ENCODE results near the gene CD247. TPM values are rescaled to one million over a fixed set of nuclear protein-coding genes. Genes with fewer than 3 reads are reported as not detected.
A peak's percentile ranks its signal among the peaks of the same experiment; 100 is the strongest.
"Not testable (repeated sequence)": the region's sequence is repeated elsewhere in the genome, so short reads cannot be mapped to it uniquely, and the experiment has no call there.

The CD247 gene
- total and polyA plus RNA-seq, 3 donors from 2014 or later, result 0.47 to 2.5 (median 1.1) TPM

- Histone ChIP-seq H3K27me3 (no peaks in the 10 kb centered on the region), H3K9me3 (no peaks in the 10 kb centered on the region), H3K4me3 (no peak overlapping the region), H3K36me3 (ENCODE audit: low read depth, missing control alignments) (no peaks in the 10 kb centered on the region), H3K4me1 (no peaks in the 10 kb centered on the region), H3K27ac (no peak overlapping the region)
- TF ChIP-seq CTCF (IDR thresholded peaks at IDR 0.05) (no peak), POLR2A (IDR thresholded peaks at IDR 0.05) (no peak)
- DNase-seq, result no peak
- 67 to 70% methylated on average over 7 of the region's 7 CpGs for WGBS, 2 donors
- intact Hi-C loops (cut with DNase I; ENCODE audit: low total_unique reads), result no loop called here
Observed at GRCh38 chr1:167563579-167564246, 45.4 kb upstream of the CD247 start.

- TF ChIP-seq POLR2A (IDR thresholded peaks at IDR 0.05) (no peak), CTCF (IDR thresholded peaks at IDR 0.05) (no peak)
- intact Hi-C loops (cut with DNase I; ENCODE audit: low total_unique reads), result no loop called here
- Histone ChIP-seq H3K36me3 (ENCODE audit: low read depth, missing control alignments) (no peaks in the 10 kb centered on the region), H3K9me3 (no peaks in the 10 kb centered on the region), H3K4me1 (no peaks in the 10 kb centered on the region), H3K27me3 (no peaks in the 10 kb centered on the region), H3K4me3 (no peak overlapping the region), H3K27ac (no peak overlapping the region)
- no peak for DNase-seq
- WGBS, 2 donors, result 41 to 90% methylated on average over 1 of the region's 1 CpG
Observed at GRCh38 chr1:167562702-167563101, 44.4 kb upstream of the CD247 start.

- no peak for DNase-seq
Observed at GRCh38 chr1:167561753-167562152, 43.4 kb upstream of the CD247 start.

GRCh38 chr1:167555971-167556714 is 37.8 kb upstream of the CD247 start:
- Histone ChIP-seq H3K27me3 (no peaks in the 10 kb centered on the region), H3K9me3 (no peaks in the 10 kb centered on the region), H3K36me3 (ENCODE audit: low read depth, missing control alignments) (no peaks in the 10 kb centered on the region), H3K4me1 (peaks cover 13% of the 10 kb centered on the region), H3K27ac (no peak overlapping the region), H3K4me3 (no peak overlapping the region)
- TF ChIP-seq POLR2A (IDR thresholded peaks at IDR 0.05) (no peak), CTCF (IDR thresholded peaks at IDR 0.05) (peak; percentile 83 to 93 (median 86))
- WGBS, 2 donors, result 28 to 32% methylated on average over 5 of the region's 5 CpGs
- peak; percentile 92 for DNase-seq
- intact Hi-C loops (cut with DNase I; ENCODE audit: low total_unique reads), result no loop called here

More at GRCh38 chr1:167561753-167562152, 43.4 kb upstream of the CD247 start:
- no peaks in the 10 kb centered on the region for H3K27me3 ChIP-seq
- WGBS, 2 donors, result 82 to 95% methylated on average over 6 of the region's 6 CpGs
- intact Hi-C loops (cut with DNase I; ENCODE audit: low total_unique reads), result no loop called here
- TF ChIP-seq POLR2A (IDR thresholded peaks at IDR 0.05), result no peak
- no peak for TF ChIP-seq CTCF (IDR thresholded peaks at IDR 0.05)
- H3K4me3 ChIP-seq, result no peak overlapping the region
- no peaks in the 10 kb centered on the region for H3K36me3 ChIP-seq (ENCODE audit: low read depth, missing control alignments)
- no peak overlapping the region for H3K27ac ChIP-seq
- no peaks in the 10 kb centered on the region for H3K9me3 ChIP-seq
- no peaks in the 10 kb centered on the region for H3K4me1 ChIP-seq

- intact Hi-C loops (cut with DNase I; ENCODE audit: low total_unique reads); H3K9me3 ChIP-seq; H3K36me3 ChIP-seq (ENCODE audit: low read depth, missing control alignments); H3K4me3 ChIP-seq; H3K27me3 ChIP-seq; H3K27ac ChIP-seq; DNase-seq: not testable (repeated sequence)
- H3K4me1 ChIP-seq, result peaks cover 15% of the 10 kb centered on the region
- WGBS, 2 donors, result 81 to 89% methylated on average over 1 of the region's 1 CpG
Observed at GRCh38 chr1:167555072-167555471, 36.7 kb upstream of the CD247 start.

Data from testis (tissue), 3 donors.